Uterus (tissue), 4 donors: ENCODE results near the gene TMPRSS13. TPM values are rescaled to one million over a fixed set of nuclear protein-coding genes. Genes with fewer than 3 reads are reported as not detected.

Experiments used
- DNase-seq, 2 donors: peaks; one replicate each; pipeline ENCODE4 v3.0.0-alpha.2; 2019 to 2020
- H3K27ac ChIP-seq, 2 donors: fragments of 200-600 bp; sonication (generic); 1 replicate in 1 of 2; 2 replicates in 1 of 2; pipeline ENCODE4 v1.5.1; 2016 to 2018
- H3K27me3 ChIP-seq, 2 donors: fragments of 200-600 bp; sonication (generic); one replicate each; pipeline ENCODE4 v1.5.1; 2018 to 2019; ENCODE audit warnings: control low read depth in 1 of 2
- H3K36me3 ChIP-seq, 2 donors: fragments of 200-600 bp; sonication (generic); one replicate each; pipeline ENCODE4 v1.5.1; 2019; ENCODE audit warnings: control low read depth in 1 of 2
- H3K4me1 ChIP-seq, 2 donors: fragments of 200-600 bp; sonication (generic); one replicate each; pipeline ENCODE4 v1.5.1; 2018 to 2019; ENCODE audit warnings: control low read depth in 1 of 2
- H3K4me3 ChIP-seq, 2 donors: fragments of 200-600 bp; sonication (generic); 1 replicate in 1 of 2; 2 replicates in 1 of 2; pipeline ENCODE4 v1.5.1; 2018 to 2019; ENCODE audit warnings: mild to moderate bottlenecking in 1 of 2
- H3K9me3 ChIP-seq, 2 donors: fragments of 200-600 bp; sonication (generic); one replicate each; pipeline ENCODE4 v1.5.1; 2019; ENCODE audit warnings: control low read depth in 1 of 2
- CTCF ChIP-seq, 4 experiments: fragments of 200-600 bp in 2 of 4; fragments of 450-650 bp in 2 of 4; sonication (generic) in 2 of 4; IDR thresholded peaks; one replicate each; pipeline ENCODE4 v1.5.1; 2016 to 2019; ENCODE audit warnings: antibody characterized with exemption in 4 of 4, mild to moderate bottlenecking in 2 of 4, moderate library complexity in 1 of 4
- POLR2A ChIP-seq, 2 donors: fragments of 450-650 bp; IDR thresholded peaks; one replicate each; pipeline ENCODE4 v1.6.1; 2016; ENCODE audit warnings: antibody characterized with exemption in 2 of 2, mild to moderate bottlenecking in 1 of 2, moderate library complexity in 1 of 2
- intact Hi-C: fragments of 100-400 bp; cut with DNase I; formaldehyde crosslinking; loops from one replicate; pipeline ENCODE4 v1.15.1; 2023; ENCODE audit warnings: low total_unique reads
- total RNA-seq, 4 donors: library from RNA; depleted of rRNA in 3 of 4; stranded (reverse); fragments of >200 nt in 3 of 4; gene quantifications; one replicate each; pipeline versions ENCODE4 v1.1.0 to v1.2.4, GENCODE V29; 2014 to 2023
- donor health status: DM: yes; HTN: yes; CAD: no.

Gene TMPRSS13
- total RNA-seq, 4 donors from 2014 or later = 0.15 to 0.90 (median 0.51) TPM; not detected in 1

GRCh38 chr11:117881217-117881616 lies 48.0 kb downstream of the TMPRSS13 start:
- H3K27ac ChIP-seq = peak overlapping the region in 1 of 2 donors; percentile 26
- H3K27me3 ChIP-seq = no peaks in the 10 kb centered on the region
- intact Hi-C loops = no loop called here
- H3K36me3 ChIP-seq = no peaks in the 10 kb centered on the region
- no peak for DNase-seq
- TF ChIP-seq POLR2A (IDR thresholded peaks at IDR 0.05) (no peak), CTCF (IDR thresholded peaks at IDR 0.05) (no peak)
- H3K4me1 ChIP-seq = peaks cover 8 to 10% of the 10 kb centered on the region in 2 donors
- H3K4me3 ChIP-seq = no peak overlapping the region
- H3K9me3 ChIP-seq = no peaks in the 10 kb centered on the region

GRCh38 chr11:117879516-117880480 lies 49.4 kb downstream of the TMPRSS13 start:
- intact Hi-C loops = no loop called here
- DNase-seq = no peak
- TF ChIP-seq POLR2A (IDR thresholded peaks at IDR 0.05) (no peak), CTCF (IDR thresholded peaks at IDR 0.05) (no peak)

GRCh38 chr11:117878939-117879475 lies 50.2 kb downstream of the TMPRSS13 start:
- no peaks in the 10 kb centered on the region for H3K9me3 ChIP-seq
- TF ChIP-seq POLR2A (IDR thresholded peaks at IDR 0.05) (no peak), CTCF (IDR thresholded peaks at IDR 0.05) (no peak)
- no peaks in the 10 kb centered on the region for H3K27me3 ChIP-seq
- intact Hi-C loops = no loop called here
- no peak overlapping the region for H3K4me3 ChIP-seq
- peak overlapping the region in 1 of 2 donors; percentile 89 for H3K27ac ChIP-seq
- no peaks in the 10 kb centered on the region for H3K36me3 ChIP-seq
- peaks cover 0 to 10% of the 10 kb centered on the region in 2 donors for H3K4me1 ChIP-seq
- DNase-seq = no peak

More at GRCh38 chr11:117879516-117880480, 49.4 kb downstream of the TMPRSS13 start:
- Histone ChIP-seq H3K27me3 (no peaks in the 10 kb centered on the region), H3K4me1 (peaks cover 3 to 10% of the 10 kb centered on the region in 2 donors), H3K36me3 (no peaks in the 10 kb centered on the region), H3K4me3 (no peak overlapping the region), H3K27ac (peak overlapping the region in 1 of 2 donors; percentile 15), H3K9me3 (no peaks in the 10 kb centered on the region)

GRCh38 chr11:117878314-117878938 lies 50.8 kb downstream of the TMPRSS13 start:
- peak overlapping the region; percentile 85 to 89 for H3K27ac ChIP-seq
- DNase-seq = no peak
- H3K36me3 ChIP-seq = no peaks in the 10 kb centered on the region
- no peak for TF ChIP-seq POLR2A (IDR thresholded peaks at IDR 0.05)
- TF ChIP-seq CTCF (IDR thresholded peaks at IDR 0.05) = no peak
- peaks cover 4 to 13% of the 10 kb centered on the region in 2 donors for H3K4me1 ChIP-seq
- H3K9me3 ChIP-seq = no peaks in the 10 kb centered on the region
- no peaks in the 10 kb centered on the region for H3K27me3 ChIP-seq
- intact Hi-C loops = no loop called here
- no peak overlapping the region for H3K4me3 ChIP-seq
